ENCODE data around the gene SECISBP2. TPM values are rescaled to one million over a fixed set of nuclear protein-coding genes. Genes with fewer than 3 reads are reported as not detected.
A peak's percentile ranks its signal among the peaks of the same experiment; 100 is the strongest.
"Not testable (repeated sequence)": the region's sequence is repeated elsewhere in the genome, so short reads cannot be mapped to it uniquely, and the experiment has no call there.

The SECISBP2 gene
- total and polyA plus RNA-seq, 9 donors: 31.2 to 87.6 (median 51.1) TPM

GRCh38 chr9:89281106-89281505 lies 37.2 kb upstream of the SECISBP2 start:
- no peak for DNase-seq
- WGBS, 3 donors: 49 to 65% (median 57%) methylated on average over 2 of the region's 2 CpGs
- Histone ChIP-seq H3K4me1 (ENCODE audit: insufficient read depth) (no peaks in the 10 kb centered on the region), H3K4me3 (no peak overlapping the region), H3K36me3 (no peaks in the 10 kb centered on the region), H3K27me3 (no peaks in the 10 kb centered on the region), H3K27ac (no peak overlapping the region), H3K9me3 (no peaks in the 10 kb centered on the region)
- intact Hi-C loops (cut with DNase I): no loop called here
- TF ChIP-seq POLR2A (IDR thresholded peaks at IDR 0.05) (no peak), EP300 (IDR thresholded peaks at IDR 0.05) (no peak), CTCF (IDR thresholded peaks at IDR 0.05) (no peak)

- WGBS, 3 donors: 42 to 61% (median 50%) methylated on average over 17 to 42 of the region's 42 CpGs
- H3K27ac ChIP-seq; H3K4me3 ChIP-seq; H3K27me3 ChIP-seq; intact Hi-C loops (cut with DNase I); H3K4me1 ChIP-seq (ENCODE audit: insufficient read depth); H3K9me3 ChIP-seq; H3K36me3 ChIP-seq: not testable (repeated sequence)
- DNase-seq: peak in 4 of 5 donors; percentile 16 to 57 (median 46)
Measured at GRCh38 chr9:89282248-89282968, 35.9 kb upstream of the SECISBP2 start.

- Histone ChIP-seq H3K27me3 (no peaks in the 10 kb centered on the region), H3K4me1 (ENCODE audit: insufficient read depth) (no peaks in the 10 kb centered on the region), H3K27ac (no peak overlapping the region), H3K9me3 (no peaks in the 10 kb centered on the region), H3K4me3 (no peak overlapping the region), H3K36me3 (no peaks in the 10 kb centered on the region)
- TF ChIP-seq CTCF (IDR thresholded peaks at IDR 0.05) (no peak), EP300 (IDR thresholded peaks at IDR 0.05) (no peak), POLR2A (IDR thresholded peaks at IDR 0.05) (no peak)
- DNase-seq: no peak
- WGBS, 3 donors: 73 to 85% (median 76%) methylated on average over 7 of the region's 7 CpGs
- intact Hi-C loops (cut with DNase I): no loop called here
Measured at GRCh38 chr9:89284076-89284475, 34.2 kb upstream of the SECISBP2 start.

GRCh38 chr9:89291741-89292140 lies 26.6 kb upstream of the SECISBP2 start:
- Histone ChIP-seq H3K27me3 (no peaks in the 10 kb centered on the region), H3K9me3 (no peaks in the 10 kb centered on the region), H3K4me1 (ENCODE audit: insufficient read depth) (no peaks in the 10 kb centered on the region), H3K4me3 (no peak overlapping the region), H3K36me3 (no peaks in the 10 kb centered on the region), H3K27ac (no peak overlapping the region)
- intact Hi-C loops (cut with DNase I): no loop called here
- no peak for DNase-seq
- TF ChIP-seq POLR2A (IDR thresholded peaks at IDR 0.05) (no peak), EP300 (IDR thresholded peaks at IDR 0.05) (no peak), CTCF (IDR thresholded peaks at IDR 0.05) (no peak)
- 89 to 98% (median 94%) methylated on average over 2 of the region's 2 CpGs for WGBS, 3 donors

GRCh38 chr9:89293014-89293413 lies 25.3 kb upstream of the SECISBP2 start:
- intact Hi-C loops (cut with DNase I): no loop called here
- Histone ChIP-seq H3K9me3 (no peaks in the 10 kb centered on the region), H3K4me3 (no peak overlapping the region), H3K36me3 (no peaks in the 10 kb centered on the region), H3K27ac (no peak overlapping the region), H3K27me3 (no peaks in the 10 kb centered on the region), H3K4me1 (ENCODE audit: insufficient read depth) (no peaks in the 10 kb centered on the region)
- WGBS, 3 donors: 93 to 98% (median 95%) methylated on average over 1 of the region's 1 CpG
- DNase-seq: no peak
- TF ChIP-seq CTCF (IDR thresholded peaks at IDR 0.05) (no peak), POLR2A (IDR thresholded peaks at IDR 0.05) (no peak)

All from ovary (tissue), 9 donors.